HG03103 (cell line): Measurements from ENCODE around the gene ARHGAP12.
A peak's percentile ranks its signal among the peaks of the same experiment; 100 is the strongest.

Experiments
- ATAC-seq: cut with Tn5 transposase; IDR thresholded peaks from one replicate; pipeline ENCODE4 v1.9.1; 2021; ENCODE audit warnings: low read depth; ENCODE audit not compliant: unreplicated experiment

Gene ARHGAP12

DNA sequence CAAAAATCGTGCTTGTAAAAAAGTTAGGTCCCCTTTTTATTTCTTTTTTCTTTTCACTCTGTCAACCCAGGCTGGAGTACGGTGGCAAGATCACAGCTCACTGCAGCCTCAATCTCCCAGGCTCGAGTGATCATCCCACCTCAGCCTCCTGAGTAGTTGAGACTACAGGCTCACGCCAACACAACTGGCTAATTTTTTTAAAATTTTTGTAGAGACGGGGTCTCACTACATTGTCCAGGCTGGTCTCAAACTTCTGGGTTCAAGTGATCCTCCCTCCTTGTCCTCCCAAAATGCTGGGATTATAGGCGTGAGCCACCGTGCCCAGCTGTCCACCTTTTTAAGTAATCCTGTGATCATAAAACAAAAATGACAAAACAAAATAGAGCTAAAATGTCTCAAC is 19.4 kb upstream of the ARHGAP12 start:
- no peak for ATAC-seq

DNA sequence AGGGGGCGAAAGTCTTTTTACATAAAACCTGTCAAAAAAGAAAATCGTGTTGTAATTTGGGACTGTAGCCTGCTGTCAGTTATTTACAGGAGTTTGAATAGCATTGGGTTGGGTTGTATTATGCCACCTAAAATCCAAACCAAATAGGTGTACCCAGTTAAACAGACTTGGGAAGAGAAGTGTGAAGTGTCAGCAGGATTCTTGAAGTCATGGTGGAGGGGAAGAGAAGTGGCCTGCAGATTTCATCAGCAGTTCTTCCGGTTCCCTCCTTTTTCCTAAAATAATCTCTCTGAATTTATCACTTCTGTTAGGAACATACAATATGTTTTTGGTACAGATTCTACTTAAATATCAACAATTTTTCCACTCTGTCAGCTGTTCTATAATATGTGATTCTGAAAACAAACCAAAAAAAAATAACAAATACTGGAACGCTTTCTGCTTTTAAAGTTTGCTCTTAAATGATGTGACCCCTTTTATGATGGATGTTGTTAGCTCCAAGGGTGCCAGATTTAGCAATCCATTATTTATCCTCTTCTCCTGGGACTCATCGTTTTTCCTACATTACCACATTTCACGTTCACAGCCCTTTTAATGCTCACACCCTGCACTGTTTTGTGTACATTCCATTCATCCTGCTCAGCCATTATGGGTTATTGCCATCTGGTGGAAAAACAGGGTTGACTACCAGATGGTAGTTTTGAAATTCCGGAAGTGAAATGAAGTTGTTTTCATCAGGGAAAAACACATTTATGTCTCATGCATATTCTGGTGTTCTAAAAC is 18.7 kb upstream of the ARHGAP12 start:
- no peak for ATAC-seq

DNA sequence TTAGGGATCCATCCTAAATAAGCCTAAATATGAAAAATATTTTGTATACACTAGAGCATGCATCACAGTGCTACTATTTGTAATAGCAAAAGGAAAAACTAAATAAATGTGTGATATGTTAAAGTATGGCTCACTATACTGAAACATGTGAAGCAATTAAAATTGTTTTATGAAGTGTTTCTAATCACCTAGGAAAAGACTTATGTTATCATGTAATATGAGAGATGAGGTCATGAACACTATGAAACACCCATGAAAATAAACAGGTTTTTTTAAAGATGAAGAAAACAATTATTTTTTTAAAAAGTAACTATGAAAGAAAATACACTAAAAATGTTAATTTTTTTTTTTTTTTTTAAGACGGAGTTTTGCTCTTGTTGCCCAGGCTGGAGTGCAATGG is 16.8 kb upstream of the ARHGAP12 start:
- ATAC-seq, result no peak

DNA sequence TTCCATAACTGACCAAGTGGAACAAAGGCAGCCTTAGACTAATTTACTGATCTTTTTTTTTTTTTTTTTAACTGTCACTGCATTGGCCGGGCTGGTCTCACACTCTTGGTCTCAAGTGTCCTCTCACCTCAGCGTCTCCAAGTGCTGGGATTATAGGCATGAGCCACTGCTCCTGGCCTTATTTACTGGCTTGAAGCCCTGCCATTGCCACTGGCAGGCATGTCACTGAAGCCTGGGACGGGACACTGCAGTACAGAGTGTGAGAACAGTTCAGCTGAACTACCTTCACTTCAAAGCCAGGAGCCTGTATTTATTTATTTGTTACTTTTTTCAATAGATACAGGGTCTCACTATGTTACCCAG is 15.4 kb upstream of the ARHGAP12 start:
- ATAC-seq, result no peak

DNA sequence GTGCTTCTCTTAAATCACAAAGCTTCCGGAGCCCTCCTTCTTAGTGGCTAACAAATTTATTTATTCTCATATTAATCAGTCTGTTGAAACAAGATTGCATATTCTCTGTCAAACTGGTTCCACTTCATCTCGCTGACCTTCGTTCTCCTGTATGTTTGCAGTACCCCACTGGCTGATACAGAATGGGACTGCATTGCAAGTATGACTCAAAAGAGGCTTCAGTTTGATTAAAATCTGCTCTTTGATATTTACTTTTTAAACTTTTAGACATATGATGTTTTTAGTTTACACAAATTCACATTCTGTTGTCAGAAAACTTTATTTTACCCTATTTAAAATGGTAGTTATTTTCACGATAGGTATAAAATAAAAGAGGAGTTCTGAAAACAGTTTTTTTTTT is 14.3 kb upstream of the ARHGAP12 start:
- no peak for ATAC-seq

DNA sequence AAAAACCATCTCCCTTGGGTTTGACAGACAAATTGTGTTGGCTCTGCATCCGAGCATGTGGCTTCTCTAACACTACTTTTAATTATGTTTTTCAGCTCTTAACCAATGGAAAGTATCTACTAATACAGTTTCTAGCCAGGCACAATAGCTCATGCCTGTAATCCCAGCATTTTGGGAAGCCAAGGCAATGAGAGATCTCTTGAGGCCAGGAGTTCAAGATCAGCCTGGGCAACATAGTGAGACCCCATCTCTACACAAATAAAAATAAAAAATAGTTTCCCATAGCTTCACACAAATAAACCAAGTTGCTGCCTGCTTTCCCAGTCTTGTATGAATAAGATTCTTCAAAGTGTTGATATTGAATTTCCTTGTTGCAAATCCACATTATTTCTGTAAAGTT is 13.8 kb upstream of the ARHGAP12 start:
- no peak for ATAC-seq

DNA sequence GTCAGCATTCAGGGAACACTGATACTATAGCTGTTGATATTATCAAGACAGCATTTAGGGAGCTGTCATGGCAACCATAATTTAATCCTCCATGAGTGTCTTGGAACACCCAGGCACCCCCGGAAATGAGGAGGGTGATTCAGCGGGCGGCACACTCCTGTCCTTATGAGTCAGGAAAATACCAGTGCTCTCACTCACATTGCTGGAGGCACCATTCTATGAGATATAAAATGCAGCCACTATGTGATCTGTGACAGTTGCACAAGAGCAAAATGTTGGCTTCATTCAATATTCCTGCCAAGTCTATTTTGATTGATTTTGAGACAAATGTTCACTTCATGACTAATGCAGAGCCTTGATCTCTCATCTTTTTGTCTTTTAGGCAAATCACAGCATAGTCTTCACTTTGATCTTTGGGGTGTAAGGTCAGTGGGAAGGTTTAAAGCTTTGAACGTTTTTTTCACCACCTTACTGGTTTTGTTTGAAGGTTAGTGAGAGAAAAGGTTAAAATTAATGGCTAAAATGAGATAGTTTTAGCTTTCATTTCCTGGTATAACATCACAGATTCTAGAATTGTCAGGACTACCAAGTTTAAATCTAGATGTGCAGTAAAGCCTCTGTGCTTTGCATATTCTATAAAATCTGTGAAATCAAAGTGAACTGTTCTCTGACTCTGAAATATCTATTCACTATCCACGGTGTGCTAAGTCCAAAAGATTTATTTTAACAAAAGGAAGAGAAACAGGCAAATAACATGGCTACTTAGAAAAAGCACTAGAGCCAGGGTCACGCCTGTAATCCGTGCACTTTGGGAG is 12.4 kb upstream of the ARHGAP12 start:
- no peak for ATAC-seq

DNA sequence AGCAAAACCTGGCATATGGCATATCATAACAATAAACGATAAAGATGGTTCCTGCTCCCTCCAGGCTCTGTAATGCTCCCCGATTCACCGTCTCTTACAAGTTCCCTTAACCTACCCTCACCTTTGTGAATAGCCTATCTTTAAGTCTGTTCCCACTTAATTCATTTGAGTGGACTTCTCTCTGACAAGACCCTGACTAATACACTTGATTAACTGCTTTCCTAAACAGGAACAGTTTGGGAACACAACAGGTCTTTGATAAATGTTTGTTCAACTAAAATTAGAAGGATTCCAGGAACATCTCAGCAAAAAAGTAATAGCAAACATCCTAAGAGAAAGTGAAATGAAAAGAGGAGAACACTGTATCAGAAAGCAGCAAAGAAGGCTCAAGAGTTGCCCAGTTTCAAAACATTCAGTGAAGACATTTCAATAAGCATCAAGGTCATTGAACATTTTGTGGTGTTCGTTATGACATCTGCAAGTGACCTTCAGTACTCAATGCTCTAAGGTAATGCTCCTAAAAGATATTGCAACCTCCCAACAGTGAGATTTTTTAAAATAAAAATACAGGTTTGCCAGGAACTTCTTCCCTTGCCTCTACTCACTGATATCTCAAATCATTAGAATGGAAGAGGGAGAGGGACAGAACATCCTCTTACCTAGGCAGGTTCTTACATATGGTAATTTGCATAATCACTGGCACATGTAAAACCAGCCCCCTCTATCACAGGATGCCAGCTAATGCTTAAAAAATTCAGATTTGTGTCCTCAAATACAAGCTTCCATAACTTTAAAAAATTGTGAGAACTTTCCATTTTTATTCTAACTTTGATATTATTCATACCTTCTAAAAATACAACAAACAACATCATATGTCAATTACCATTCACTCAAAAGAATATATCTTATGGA is 11.4 kb upstream of the ARHGAP12 start:
- no peak for ATAC-seq

DNA sequence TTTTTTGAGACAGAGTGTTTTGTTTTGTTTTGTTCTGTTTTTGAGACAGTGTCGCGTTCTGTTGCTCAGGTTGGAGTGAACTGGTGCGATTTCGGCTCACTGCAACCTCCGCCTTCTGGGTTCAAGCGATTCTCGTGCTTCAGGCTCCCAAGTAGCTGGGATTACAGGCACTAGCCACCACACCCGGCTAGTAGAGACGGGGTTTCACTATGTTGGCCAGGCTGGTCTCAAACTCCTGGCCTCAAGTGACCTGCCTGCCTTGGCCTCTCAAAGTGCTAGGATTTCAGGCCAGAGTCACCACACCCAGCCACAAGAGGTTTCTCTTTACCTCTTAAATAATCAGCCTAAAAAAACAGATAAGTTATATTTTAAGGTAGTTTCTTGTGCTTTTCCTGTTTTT is 8.7 kb upstream of the ARHGAP12 start:
- ATAC-seq, result no peak

DNA sequence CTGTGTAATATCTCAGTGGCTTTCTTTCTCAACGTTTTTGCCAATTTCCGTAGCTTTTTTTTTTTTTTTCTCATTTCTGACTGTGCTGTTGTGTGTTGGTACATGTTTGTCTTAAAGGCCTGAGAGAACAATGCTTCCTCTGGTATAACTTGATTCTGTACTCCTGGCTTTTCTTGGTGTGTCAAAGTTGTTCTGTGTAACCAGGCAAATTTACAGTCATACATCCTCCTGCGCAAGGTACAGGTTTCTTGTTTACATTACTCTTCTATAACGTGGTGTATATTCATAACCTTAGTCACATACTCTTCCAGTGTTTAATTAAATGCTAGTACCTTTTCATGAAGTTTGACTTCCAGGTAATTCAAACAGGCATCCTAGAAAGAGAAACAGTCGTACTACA is 8.3 kb upstream of the ARHGAP12 start:
- no peak for ATAC-seq

DNA sequence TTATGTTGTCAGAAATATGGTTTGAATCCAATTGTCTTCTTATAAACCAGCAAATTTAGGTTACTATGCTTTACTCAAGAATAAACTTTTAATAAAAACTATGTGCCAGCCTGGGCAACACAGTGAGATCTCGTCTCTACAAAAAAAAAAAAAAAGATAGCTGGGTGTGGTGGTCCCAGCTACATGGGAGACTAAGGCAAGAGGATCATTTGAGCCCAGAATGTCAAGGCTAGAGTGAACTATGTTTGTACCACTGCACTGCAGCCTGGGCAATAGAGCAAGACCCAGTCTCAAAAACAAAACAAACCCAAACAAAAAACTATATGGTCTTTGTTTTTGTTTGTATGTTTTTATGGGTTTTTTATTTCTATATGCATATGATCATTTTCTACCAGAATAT is 7.5 kb upstream of the ARHGAP12 start:
- no peak for ATAC-seq

DNA sequence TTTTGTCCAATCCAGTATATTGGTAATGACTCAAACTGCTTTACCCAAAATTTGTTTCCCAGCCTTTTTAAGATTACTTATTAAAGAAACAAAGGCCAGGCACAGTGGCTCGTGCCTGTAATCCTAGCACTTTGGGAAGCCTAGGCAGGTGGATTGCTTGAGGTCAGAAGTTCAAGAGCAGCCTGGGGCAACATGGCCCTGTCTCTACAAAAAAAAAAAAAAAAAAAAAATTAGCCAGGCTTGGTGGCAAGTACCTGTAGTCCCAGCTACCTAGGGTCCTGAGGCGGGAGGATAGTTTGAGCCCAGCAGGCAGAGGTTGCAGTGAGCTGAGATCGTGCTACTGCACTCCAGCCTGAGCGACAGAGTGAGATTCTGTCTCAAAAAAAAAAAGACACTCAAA is 7.0 kb upstream of the ARHGAP12 start:
- no peak for ATAC-seq

DNA sequence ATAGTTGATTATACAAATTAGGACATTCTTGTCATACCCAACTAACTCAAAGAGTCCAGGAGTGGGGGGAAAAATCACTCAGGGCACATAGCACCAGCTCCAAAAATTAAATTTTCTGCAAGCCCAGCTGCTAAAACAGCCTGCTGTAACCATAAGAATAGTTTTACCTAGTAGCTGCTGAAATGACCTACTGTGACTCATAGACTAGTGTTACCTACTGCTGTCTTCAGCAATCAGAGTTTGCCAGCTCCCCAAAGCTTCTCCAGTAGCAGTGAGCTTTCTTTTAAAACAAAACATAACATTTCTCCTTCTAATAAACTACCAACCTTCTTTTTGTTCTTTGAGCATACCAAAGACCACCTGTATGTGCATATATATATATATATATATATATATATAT is 4.2 kb upstream of the ARHGAP12 start:
- ATAC-seq, result no peak

DNA sequence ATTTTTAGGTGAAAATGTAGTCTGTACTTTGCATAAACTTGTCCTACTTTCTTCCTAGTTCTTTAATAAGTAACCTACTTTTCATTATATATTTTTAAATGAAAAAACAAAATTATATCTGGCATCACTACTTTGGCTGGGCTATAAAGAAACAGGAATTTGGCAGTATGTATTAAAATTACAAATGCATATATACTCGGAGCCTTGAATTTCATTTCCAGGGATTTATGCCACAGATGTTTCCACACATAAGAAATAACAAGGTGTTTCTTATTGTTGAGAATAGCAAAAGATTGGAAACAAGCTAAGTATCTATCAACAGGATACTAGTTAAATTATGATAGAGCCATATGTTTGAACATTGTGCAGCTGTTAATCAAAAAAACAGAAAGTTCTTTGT is 2.2 kb upstream of the ARHGAP12 start:
- ATAC-seq, result no peak

DNA sequence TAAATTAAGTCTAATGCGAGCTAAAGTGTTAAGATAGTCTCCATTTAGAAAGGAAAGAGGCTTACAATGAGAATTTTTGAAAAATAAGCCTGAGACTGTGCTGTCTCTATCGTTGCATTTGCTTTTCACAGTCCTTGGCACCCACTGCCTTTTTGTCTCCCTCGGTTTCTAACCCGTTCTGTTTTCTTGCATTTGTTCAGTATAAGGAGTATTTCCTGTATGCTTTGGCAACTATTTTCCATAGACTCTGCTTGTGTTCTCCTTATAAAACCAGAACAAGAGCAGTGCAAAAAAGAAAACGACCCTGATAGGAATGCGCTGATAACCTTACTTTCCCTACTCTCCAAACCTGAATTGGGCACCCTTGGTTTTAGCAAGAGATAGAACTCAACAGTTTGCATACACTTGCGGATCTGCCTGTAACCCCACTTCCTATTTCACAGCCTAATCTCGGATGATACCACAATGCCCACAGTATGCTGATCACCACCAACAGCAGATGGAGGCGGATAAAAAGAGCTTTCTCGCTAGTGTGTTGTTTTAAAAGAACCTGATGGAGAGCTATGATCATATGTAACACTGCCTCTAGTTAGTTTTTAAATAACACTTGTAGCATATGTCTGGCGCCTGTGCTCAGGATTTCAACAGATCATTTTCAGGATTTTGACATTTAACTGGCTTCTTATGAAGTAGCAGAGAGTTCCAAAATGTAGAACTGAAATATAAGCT is 1.6 kb upstream of the ARHGAP12 start:
- ATAC-seq, result peak; percentile 36

DNA sequence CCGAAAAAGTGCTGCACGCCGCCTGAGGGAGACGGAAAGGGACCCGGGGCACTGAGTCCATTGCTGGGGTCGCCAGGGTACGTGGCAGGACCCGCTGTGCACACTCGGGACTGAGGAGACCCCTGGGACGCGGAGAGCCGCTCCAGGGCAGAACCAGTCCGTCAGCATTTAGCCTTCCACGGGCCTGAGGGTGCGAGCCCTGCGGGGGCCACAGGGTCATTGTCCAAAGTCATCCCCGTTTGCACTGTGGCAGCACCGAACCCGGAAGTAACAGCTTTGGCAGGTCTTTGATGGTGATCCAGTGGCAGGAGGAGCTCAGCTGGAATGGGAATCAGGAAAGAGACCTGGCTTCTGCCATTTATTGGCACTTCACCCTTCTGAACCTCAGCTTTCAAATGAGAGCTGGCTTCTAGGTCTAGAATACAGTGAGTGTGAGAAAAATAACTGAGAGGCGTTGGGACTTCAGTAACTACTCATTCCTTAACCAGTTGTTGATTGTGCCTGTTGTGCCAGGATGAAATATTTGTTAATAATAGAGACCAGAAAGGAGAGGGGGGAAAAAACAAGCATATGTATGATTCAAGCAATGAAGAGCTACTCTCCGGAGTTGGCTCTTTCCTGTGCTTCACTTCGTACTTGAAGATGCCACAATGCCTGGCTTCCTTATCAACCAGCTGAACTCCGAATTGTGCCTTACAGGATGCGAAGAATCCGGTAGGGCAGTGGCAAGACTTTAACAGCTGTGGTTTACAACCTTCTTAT is 811 bp upstream of the ARHGAP12 start:
- peak; percentile 11 for ATAC-seq

DNA sequence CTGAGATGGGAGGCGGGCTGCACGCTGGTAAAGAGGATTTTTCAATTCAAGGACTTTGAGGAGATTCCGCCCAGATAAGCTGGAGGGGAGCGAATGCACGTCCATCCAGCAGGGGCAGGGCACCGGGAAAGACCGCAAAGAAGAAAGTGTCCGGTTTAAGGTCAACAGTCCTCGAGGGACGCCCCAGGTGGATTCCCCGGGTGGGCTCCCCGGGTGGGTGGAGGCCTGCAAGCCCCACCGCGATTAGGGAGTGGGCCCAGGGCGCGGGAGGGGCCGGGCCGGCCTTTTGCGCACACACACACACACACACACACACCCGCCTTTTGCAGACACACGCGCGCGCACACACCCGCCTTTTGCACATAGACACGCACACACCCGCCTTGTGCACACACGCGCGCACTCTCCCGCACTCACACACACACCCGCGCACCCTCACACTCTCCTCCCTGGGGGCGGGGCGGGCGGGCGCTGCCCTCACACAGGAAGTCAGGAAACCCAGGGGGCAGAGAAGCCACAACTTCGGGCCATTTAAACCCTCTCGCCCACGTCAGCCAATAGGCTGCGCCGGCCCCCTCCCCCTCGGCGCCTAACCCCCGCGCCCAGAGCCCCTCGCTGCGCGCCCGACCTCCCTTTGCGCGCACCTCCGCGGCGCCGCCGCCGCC is 615 bp downstream of the ARHGAP12 start:
- ATAC-seq, result peak; percentile 13

DNA sequence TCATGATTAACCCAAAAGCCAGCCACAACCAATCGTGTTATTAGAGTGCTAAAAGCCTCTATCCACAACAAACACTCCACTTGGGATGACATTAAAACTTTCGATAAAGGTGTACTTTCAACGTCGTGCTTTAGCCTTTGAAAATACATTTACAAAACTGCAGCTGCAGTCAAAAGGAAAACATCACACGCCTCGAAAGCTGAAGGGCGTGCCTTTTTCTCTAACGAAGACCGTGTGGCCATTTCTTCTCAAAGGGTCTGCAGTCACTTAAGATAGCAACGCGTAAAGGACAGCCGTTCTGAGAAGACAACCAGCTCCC is 1.1 kb downstream of the ARHGAP12 start:
- ATAC-seq, result no peak

DNA sequence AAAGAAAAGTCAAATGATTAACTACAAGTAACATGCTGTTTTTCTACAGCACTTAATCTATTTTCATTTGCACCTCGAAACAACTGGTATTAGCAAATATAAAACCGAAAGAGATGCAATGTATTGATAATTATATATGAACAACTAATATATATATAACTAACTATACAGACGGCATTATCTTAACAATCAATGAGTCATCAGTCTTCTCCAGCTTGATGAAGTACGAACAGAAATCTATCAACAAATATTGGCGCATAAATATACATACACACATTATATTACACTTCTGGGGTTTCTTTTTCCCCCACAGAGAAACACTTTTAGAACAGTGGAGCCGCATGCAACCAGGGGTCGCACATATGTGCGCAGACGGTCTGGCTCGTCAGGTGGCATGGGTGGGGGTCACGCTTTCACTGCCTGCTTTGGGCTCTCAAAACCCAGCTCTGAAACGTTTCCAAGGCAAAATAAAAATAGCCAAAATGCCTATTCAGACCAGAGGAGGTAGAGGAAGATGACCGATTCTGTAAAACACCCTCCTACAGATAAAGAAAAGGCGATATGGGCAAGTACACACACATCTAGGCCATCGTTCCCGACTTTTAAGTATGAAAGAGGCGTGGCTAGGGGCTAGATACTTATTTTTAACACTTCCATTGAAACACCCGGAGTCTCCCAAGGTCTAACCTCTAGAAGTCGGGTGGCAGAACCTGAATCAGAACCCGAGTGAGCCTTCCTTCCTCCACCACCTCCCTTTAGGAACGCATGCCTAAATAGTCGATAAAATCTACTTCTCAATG is 1.7 kb downstream of the ARHGAP12 start:
- ATAC-seq, result no peak
